Esophagus muscularis mucosa (tissue), 4 donors: ENCODE results near the gene POLR3GL. TPM values are rescaled to one million over a fixed set of nuclear protein-coding genes. Genes with fewer than 3 reads are reported as not detected.
A peak's percentile ranks its signal among the peaks of the same experiment; 100 is the strongest.

Source experiments
- DNase-seq: peaks from one replicate; pipeline ENCODE4 v3.0.0-alpha.2; 2017; ENCODE audit errors: extremely low spot score
- H3K27ac ChIP-seq, 4 donors: fragments of 200-600 bp; sonication (generic); replicated peaks in 1 of 4; 1 replicate in 3 of 4; 2 replicates in 1 of 4; pipeline ENCODE4 v1.5.1; 2016 to 2019; ENCODE audit warnings: mild to moderate bottlenecking in 1 of 4
- H3K27me3 ChIP-seq, 4 donors: fragments of 200-600 bp; sonication (generic); one replicate each; pipeline versions ENCODE4 v1.5.1 to v1.6.0; 2016 to 2019
- H3K36me3 ChIP-seq, 4 donors: fragments of 200-600 bp; sonication (generic); one replicate each; pipeline ENCODE4 v1.5.1; 2016 to 2019
- H3K4me1 ChIP-seq, 4 donors: fragments of 200-600 bp; sonication (generic); one replicate each; pipeline ENCODE4 v1.5.1; 2016 to 2019
- H3K4me3 ChIP-seq, 4 donors: fragments of 200-600 bp; sonication (generic); 1 replicate in 2 of 4; 2 replicates in 2 of 4; pipeline ENCODE4 v1.5.1; 2016 to 2019; ENCODE audit warnings: mild to moderate bottlenecking in 4 of 4, moderate library complexity in 1 of 4
- H3K9me3 ChIP-seq, 4 donors: fragments of 200-600 bp; sonication (generic); 1 replicate in 3 of 4; 2 replicates in 1 of 4; pipeline ENCODE4 v1.5.1; 2016 to 2019
- CTCF ChIP-seq, 3 experiments: fragments of 200-600 bp in 2 of 3; fragments of 450-650 bp in 1 of 3; sonication (generic) in 2 of 3; IDR thresholded peaks; one replicate each; pipeline ENCODE4 v1.5.1; 2017 to 2019; ENCODE audit warnings: antibody characterized with exemption in 3 of 3, mild to moderate bottlenecking in 2 of 3, moderate library complexity in 1 of 3
- EP300 ChIP-seq: sonication (generic); formaldehyde crosslinking; IDR thresholded peaks from one replicate; pipeline ENCODE4 v1.6.1; 2017; ENCODE audit warnings: antibody characterized with exemption
- POLR2A ChIP-seq: fragments of 450-650 bp; IDR thresholded peaks from one replicate; pipeline ENCODE4 v1.6.1; 2017; ENCODE audit warnings: antibody characterized with exemption, moderate library complexity, mild to moderate bottlenecking, low read depth
- POLR2AphosphoS5 ChIP-seq, 2 donors: sonication (generic); formaldehyde crosslinking; IDR thresholded peaks; one replicate each; pipeline ENCODE4 v1.6.1; 2017; ENCODE audit warnings: antibody characterized with exemption in 2 of 2
- WGBS: methylation state at CpG from one replicate; pipeline ENCODE4 v1.1.5; 2018; 5-methylcytosine and 5-hydroxymethylcytosine counted together
- intact Hi-C: fragments of 100-400 bp; cut with DNase I; formaldehyde crosslinking; loops from one replicate; pipeline ENCODE4 v1.15.1; 2023
- total RNA-seq, 4 donors: library from RNA; depleted of rRNA; stranded (reverse); fragments of >200 nt; gene quantifications; one replicate each; pipeline versions ENCODE4 v1.1.0 to v1.2.1, GENCODE V29; 2016

POLR3GL gene
- total RNA-seq, 4 donors from 2014 or later = 29.0 to 41.5 (median 35.5) TPM

GRCh38 chr1:145986551-145986950, 22.1 kb downstream of the POLR3GL start:
- 95% methylated on average over 6 of the region's 6 CpGs for WGBS
- intact Hi-C loops = no loop called here
- no peaks in the 10 kb centered on the region for H3K9me3 ChIP-seq
- H3K36me3 ChIP-seq = no peaks in the 10 kb centered on the region
- TF ChIP-seq POLR2A = no peak
- TF ChIP-seq CTCF (IDR thresholded peaks at IDR 0.05) = no peak
- no peak for TF ChIP-seq EP300
- TF ChIP-seq POLR2AphosphoS5 (IDR thresholded peaks at IDR 0.05) = no peak
- peaks cover 66 to 87% (median 74%) of the 10 kb centered on the region in 4 donors for H3K4me1 ChIP-seq
- DNase-seq = no peak
- H3K4me3 ChIP-seq = no peak overlapping the region
- H3K27me3 ChIP-seq = no peaks in the 10 kb centered on the region
- H3K27ac ChIP-seq = peak overlapping the region; percentile 89 to 96 (median 93)

GRCh38 chr1:145987926-145988325, 23.4 kb downstream of the POLR3GL start:
- TF ChIP-seq CTCF (IDR thresholded peaks at IDR 0.05) (no peak), EP300 (no peak), POLR2AphosphoS5 (IDR thresholded peaks at IDR 0.05) (no peak), POLR2A (no peak)
- peaks cover 6 to 10% (median 7%) of the 10 kb centered on the region in 4 donors for H3K36me3 ChIP-seq
- H3K4me1 ChIP-seq = peaks cover 52 to 87% (median 70%) of the 10 kb centered on the region in 4 donors
- H3K27me3 ChIP-seq = no peaks in the 10 kb centered on the region
- no peak overlapping the region for H3K4me3 ChIP-seq
- peak overlapping the region; percentile 89 to 96 (median 93) for H3K27ac ChIP-seq
- WGBS = 100% methylated on average over 1 of the region's 1 CpG
- DNase-seq = no peak
- intact Hi-C loops = no loop called here
- no peaks in the 10 kb centered on the region for H3K9me3 ChIP-seq

GRCh38 chr1:145988773-145989172, 24.3 kb downstream of the POLR3GL start:
- H3K4me3 ChIP-seq = no peak overlapping the region
- H3K27ac ChIP-seq = peak overlapping the region; percentile 69 to 96 (median 92)
- WGBS = 67% methylated on average over 5 of the region's 5 CpGs
- H3K36me3 ChIP-seq = peaks cover 14 to 18% (median 16%) of the 10 kb centered on the region in 4 donors
- no peak for TF ChIP-seq CTCF (IDR thresholded peaks at IDR 0.05)
- TF ChIP-seq POLR2AphosphoS5 (IDR thresholded peaks at IDR 0.05) = peak in 1 of 2 donors; percentile 51
- intact Hi-C loops = no loop called here
- H3K27me3 ChIP-seq = no peaks in the 10 kb centered on the region
- H3K9me3 ChIP-seq = no peaks in the 10 kb centered on the region
- H3K4me1 ChIP-seq = peaks cover 45 to 80% (median 62%) of the 10 kb centered on the region in 4 donors
- no peak for DNase-seq

GRCh38 chr1:145990249-145990855, 25.9 kb downstream of the POLR3GL start:
- no peaks in the 10 kb centered on the region for H3K27me3 ChIP-seq
- H3K9me3 ChIP-seq = no peaks in the 10 kb centered on the region
- DNase-seq = no peak
- 84% methylated on average over 7 of the region's 7 CpGs for WGBS
- peaks cover 30 to 34% (median 32%) of the 10 kb centered on the region in 4 donors for H3K36me3 ChIP-seq
- H3K4me3 ChIP-seq = peak overlapping the region in 2 of 4 donors; percentile 81 to 85
- H3K4me1 ChIP-seq = peaks cover 29 to 65% (median 46%) of the 10 kb centered on the region in 4 donors
- peak overlapping the region; percentile 94 to 96 (median 96) for H3K27ac ChIP-seq
- TF ChIP-seq CTCF (IDR thresholded peaks at IDR 0.05) (peak in 1 of 3 experiments; percentile 4), POLR2A (peak; percentile 10), EP300 (no peak), POLR2AphosphoS5 (IDR thresholded peaks at IDR 0.05) (peak in 1 of 2 donors; percentile 56)
- intact Hi-C loops = no loop called here
